KMS-11 (cell line): ENCODE measurements around the gene TRMT61A.

Experiments
- H2AFZ ChIP-seq: fragments of 200-600 bp; sonication (generic); 2 replicates; pipeline ENCODE4 v1.6.1; 2016; ENCODE audit warnings: antibody characterized with exemption, mixed run types, low read depth
- H3K27ac ChIP-seq: fragments of 200-600 bp; sonication (generic); 2 replicates; pipeline ENCODE4 v1.6.1; 2016; ENCODE audit warnings: mild to moderate bottlenecking, mixed run types
- H3K27me3 ChIP-seq: fragments of 200-600 bp; sonication (generic); 2 replicates; pipeline ENCODE4 v1.6.1; 2017; ENCODE audit warnings: mild to moderate bottlenecking, low read depth, mixed run types, moderate library complexity; ENCODE audit not compliant: insufficient read depth
- H3K36me3 ChIP-seq: fragments of 200-600 bp; sonication (generic); 2 replicates; pipeline ENCODE4 v1.6.1; 2017; ENCODE audit warnings: mild to moderate bottlenecking, mixed run types; ENCODE audit not compliant: insufficient read depth
- H3K4me1 ChIP-seq: fragments of 200-600 bp; sonication (generic); 2 replicates; pipeline ENCODE4 v1.6.1; 2016; ENCODE audit warnings: mild to moderate bottlenecking, low read depth, mixed run types; ENCODE audit not compliant: poor library complexity, severe bottlenecking
- H3K4me2 ChIP-seq: fragments of 200-600 bp; sonication (generic); 2 replicates; pipeline ENCODE4 v1.7.0; 2016; ENCODE audit warnings: mild to moderate bottlenecking, mixed run types
- H3K4me3 ChIP-seq: fragments of 200-600 bp; sonication (generic); IDR thresholded peaks from 2 replicates; pipeline ENCODE4 v1.6.1; 2017; ENCODE audit warnings: low read depth, low read length, mixed read lengths; ENCODE audit not compliant: insufficient read depth
- H3K79me2 ChIP-seq: fragments of 200-600 bp; sonication (generic); 2 replicates; pipeline ENCODE4 v1.6.1; 2016; ENCODE audit warnings: low read depth, mixed run types; ENCODE audit not compliant: insufficient read depth
- H3K9ac ChIP-seq: fragments of 200-600 bp; sonication (generic); 2 replicates; pipeline ENCODE4 v1.6.1; 2016; ENCODE audit warnings: mild to moderate bottlenecking, mixed run types
- H4K20me1 ChIP-seq: fragments of 200-600 bp; sonication (generic); 2 replicates; pipeline ENCODE4 v1.6.1; 2016; ENCODE audit warnings: mild to moderate bottlenecking, mixed run types; ENCODE audit not compliant: insufficient read depth
- CTCF ChIP-seq: fragments of 200-600 bp; sonication (generic); conservative IDR thresholded peaks from 2 replicates; pipeline ENCODE4 v1.6.1; 2017; ENCODE audit warnings: low read depth, mild to moderate bottlenecking, antibody characterized with exemption, low read length, moderate library complexity, mixed read lengths

Gene TRMT61A

GRCh38 chr14:103518422-103519042 lies 10.5 kb upstream of the TRMT61A start:
- Histone ChIP-seq H2AFZ (no peak overlapping the region), H3K79me2 (no peaks in the 10 kb centered on the region), H3K4me2 (no peak overlapping the region), H3K9ac (no peak overlapping the region), H3K4me1 (peaks cover 8% of the 10 kb centered on the region), H4K20me1 (no peaks in the 10 kb centered on the region), H3K36me3 (no peaks in the 10 kb centered on the region), H3K27ac (no peak overlapping the region), H3K27me3 (no peaks in the 10 kb centered on the region), H3K4me3 (no peak overlapping the region)
- peak; percentile 72 for TF ChIP-seq CTCF

DNA sequence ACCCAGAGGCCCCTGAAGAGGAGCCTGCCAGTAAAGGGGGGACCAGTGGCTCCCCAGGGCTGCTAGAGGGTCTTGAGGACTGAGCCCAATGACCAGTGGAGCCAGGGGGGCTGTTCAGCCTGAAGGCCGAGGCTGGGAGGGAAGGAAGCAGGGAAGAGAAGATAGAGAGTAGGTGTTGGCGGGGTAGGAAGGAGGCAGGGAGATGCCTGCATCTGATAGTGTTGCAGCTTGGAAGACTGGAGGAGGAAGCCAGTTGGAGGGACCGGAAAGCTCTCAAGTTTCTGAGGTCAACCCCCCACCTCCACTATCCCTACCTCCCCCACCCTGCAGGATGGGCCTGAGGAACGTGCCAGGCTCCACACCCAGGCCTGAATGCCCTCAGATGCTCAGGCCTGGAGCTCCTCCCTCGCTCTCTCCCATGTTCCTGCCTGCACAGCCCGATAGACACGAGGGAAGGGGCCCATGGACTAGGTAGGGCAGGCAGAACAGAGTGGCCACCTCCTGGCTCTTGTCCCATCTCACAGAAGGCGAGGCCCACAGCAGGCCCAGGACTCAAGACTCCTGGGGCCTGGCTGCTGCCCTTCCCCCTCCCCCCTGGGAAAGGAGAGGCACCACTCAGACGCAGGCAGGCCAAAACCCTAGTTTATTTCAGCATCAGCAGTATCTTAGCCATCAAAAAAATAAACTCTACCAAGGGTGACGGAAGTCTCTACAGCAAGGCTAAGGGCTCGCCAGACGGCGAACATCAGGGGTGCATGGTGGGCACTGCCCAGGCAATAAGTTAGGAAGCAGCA lies 9.8 kb upstream of the TRMT61A start:
- Histone ChIP-seq H3K36me3 (no peaks in the 10 kb centered on the region), H3K79me2 (no peaks in the 10 kb centered on the region), H2AFZ (no peak overlapping the region), H3K27ac (no peak overlapping the region), H3K9ac (no peak overlapping the region), H3K27me3 (no peaks in the 10 kb centered on the region), H4K20me1 (no peaks in the 10 kb centered on the region), H3K4me3 (no peak overlapping the region), H3K4me2 (no peak overlapping the region), H3K4me1 (peaks cover 8% of the 10 kb centered on the region)
- TF ChIP-seq CTCF: no peak

DNA sequence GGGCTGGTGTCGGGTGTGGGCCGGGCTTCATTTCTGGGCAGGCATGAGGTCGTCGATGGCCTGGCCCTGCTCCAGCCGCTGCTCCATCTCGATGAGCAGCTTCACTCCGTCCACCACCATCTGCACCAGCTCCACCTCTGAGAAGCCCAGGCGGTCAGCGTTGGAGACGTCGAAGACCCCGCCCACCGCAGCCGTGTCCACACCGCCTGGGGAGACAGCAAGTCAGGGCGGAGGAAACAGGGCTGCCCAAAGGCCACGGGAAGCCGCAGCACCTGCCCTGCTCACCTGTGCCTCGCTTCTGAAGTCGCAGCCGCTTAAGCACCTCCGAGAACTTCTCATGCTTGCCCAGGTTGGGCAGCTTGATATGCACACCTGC lies 9.2 kb upstream of the TRMT61A start:
- no peak overlapping the region; the same call in 1 of the 2 replicates for H3K4me2 ChIP-seq
- H3K9ac ChIP-seq: no peak overlapping the region
- no peaks in the 10 kb centered on the region for H3K27me3 ChIP-seq
- no peak overlapping the region for H3K27ac ChIP-seq
- peaks cover 8% of the 10 kb centered on the region for H3K4me1 ChIP-seq
- no peaks in the 10 kb centered on the region for H3K79me2 ChIP-seq
- no peaks in the 10 kb centered on the region for H3K36me3 ChIP-seq
- H2AFZ ChIP-seq: no peak overlapping the region
- H3K4me3 ChIP-seq: no peak overlapping the region
- no peak for TF ChIP-seq CTCF
- no peaks in the 10 kb centered on the region for H4K20me1 ChIP-seq

- H3K27ac ChIP-seq: no peak overlapping the region
- no peak for TF ChIP-seq CTCF
- no peak overlapping the region for H3K4me3 ChIP-seq
- H3K79me2 ChIP-seq: no peaks in the 10 kb centered on the region
- peak overlapping the region; percentile 47 for H2AFZ ChIP-seq
- H3K36me3 ChIP-seq: no peaks in the 10 kb centered on the region
- H4K20me1 ChIP-seq: no peaks in the 10 kb centered on the region
- peak overlapping the region; percentile 68 for H3K4me2 ChIP-seq
- no peaks in the 10 kb centered on the region for H3K27me3 ChIP-seq
- H3K9ac ChIP-seq: no peak overlapping the region
- H3K4me1 ChIP-seq: peaks cover 8% of the 10 kb centered on the region
Measured at GRCh38 chr14:103520269-103520656, 8.7 kb upstream of the TRMT61A start.
